Endothelial cell of umbilical vein (primary cell): ENCODE measurements around the gene RPL34.

Experiments
- CTCF ChIP-seq, 2 donors: IDR thresholded peaks; 1 replicate in 1 of 2; 2 replicates in 1 of 2; pipeline ENCODE4 v1.5.1; 2011; ENCODE audit warnings: low read length in 2 of 2, mild to moderate bottlenecking in 2 of 2, moderate library complexity in 2 of 2, control low read depth in 1 of 2, inconsistent platforms in 1 of 2, low read depth in 1 of 2; ENCODE audit not compliant: insufficient read depth in 1 of 2; ENCODE audit errors: extremely low read depth in 1 of 2
- EZH2 ChIP-seq: IDR thresholded peaks from 2 replicates; pipeline ENCODE4 v1.6.1; 2012; ENCODE audit warnings: borderline replicate concordance, low read depth, mild to moderate bottlenecking, moderate library complexity, low read length, inconsistent platforms; ENCODE audit not compliant: severe bottlenecking
- POLR2A ChIP-seq: IDR thresholded peaks from 2 replicates; pipeline ENCODE4 v1.6.1; 2012; ENCODE audit warnings: low read depth, mild to moderate bottlenecking, control low read depth, low read length
- POLR2AphosphoS5 ChIP-seq: IDR thresholded peaks from 2 replicates; pipeline ENCODE4 v1.6.1; 2012; ENCODE audit warnings: low read depth, mild to moderate bottlenecking, control low read depth, low read length, moderate library complexity; ENCODE audit not compliant: insufficient read depth

- TF ChIP-seq EZH2 (no peak), CTCF (IDR thresholded peaks at IDR 0.05; ENCODE audit: extremely low read depth in 1 of 2, insufficient read depth in 1 of 2, low read depth in 1 of 2, low read length in 2 of 2) (no peak), POLR2AphosphoS5 (no peak), POLR2A (no peak)
These were observed 26.3 kb downstream of the RPL34 start for GRCh38 chr4:108646706-108647105.
